ENCODE data around the gene GNPDA1.

Gene GNPDA1

DNA sequence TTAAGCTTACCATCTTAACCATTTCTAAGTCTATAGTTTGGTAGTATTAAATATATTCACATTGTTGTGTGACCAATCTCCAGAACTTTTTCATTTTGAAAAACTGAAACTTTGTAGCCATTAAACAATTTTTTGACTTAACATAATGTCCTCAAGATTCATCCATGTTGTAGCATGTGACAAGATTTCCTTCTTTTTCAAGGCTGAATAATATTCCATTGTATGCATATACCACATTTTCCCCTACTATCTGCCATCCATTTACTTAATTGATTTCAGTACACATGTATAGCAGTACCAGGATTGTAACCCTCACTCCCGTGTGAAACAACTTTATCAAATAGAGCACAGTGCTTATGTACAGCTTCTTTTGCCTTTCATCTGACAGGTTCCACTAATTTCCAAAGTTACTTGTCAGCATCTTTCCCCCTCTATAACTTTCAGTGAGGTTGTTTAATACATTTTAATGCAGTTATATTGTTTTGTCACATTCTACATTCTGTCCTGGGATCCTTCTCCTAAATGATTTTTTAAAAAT is 7.4 kb upstream of the GNPDA1 start:
- DNase-seq, result no peak

DNA sequence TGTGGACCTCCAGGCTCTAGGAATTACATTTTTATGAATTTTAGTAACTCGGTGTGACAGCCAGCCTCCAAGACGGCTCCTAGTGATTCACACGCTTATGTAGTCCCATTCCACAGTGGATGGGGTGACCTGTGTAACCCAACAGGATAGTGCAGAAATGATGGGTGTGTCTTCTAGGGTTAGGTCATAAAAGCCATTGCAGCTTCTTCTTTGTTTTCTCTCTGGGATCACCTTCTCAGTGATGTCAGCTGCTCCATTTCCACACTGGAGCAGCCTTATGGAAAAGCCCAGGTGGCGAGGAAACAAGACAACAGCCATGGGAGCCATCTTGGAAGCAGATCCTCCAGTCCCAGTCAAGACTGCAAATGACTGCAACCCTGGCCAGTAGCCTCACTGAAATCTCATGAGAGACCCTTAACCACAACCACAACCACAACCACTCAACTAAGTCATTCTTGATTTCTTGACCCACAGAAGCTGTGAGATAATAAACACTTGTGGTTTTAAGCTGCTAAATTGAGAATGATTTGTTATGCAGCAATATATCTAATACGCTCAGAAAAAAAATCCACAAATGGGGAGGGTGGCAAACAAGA is 5.1 kb upstream of the GNPDA1 start:
- DNase-seq, result no peak

DNA sequence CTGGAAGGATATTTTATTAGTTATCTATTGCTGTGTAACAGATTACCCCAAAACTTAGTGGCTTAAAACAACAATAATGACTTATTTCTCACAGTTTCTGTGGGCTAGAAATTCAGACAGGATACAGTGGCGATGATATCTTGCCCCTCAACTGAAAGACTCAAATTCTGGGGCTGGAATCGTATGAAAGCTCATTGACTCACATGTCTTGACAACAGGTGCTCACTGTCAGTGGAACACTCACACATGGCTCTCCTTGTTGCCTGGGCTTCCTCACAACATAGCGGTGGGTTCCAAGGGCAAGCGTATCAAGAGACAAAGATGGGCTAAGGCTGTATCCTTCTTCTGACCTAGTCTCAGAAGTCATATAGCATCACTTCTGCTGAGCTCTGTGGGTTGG is 3.7 kb upstream of the GNPDA1 start:
- DNase-seq, result no peak

DNA sequence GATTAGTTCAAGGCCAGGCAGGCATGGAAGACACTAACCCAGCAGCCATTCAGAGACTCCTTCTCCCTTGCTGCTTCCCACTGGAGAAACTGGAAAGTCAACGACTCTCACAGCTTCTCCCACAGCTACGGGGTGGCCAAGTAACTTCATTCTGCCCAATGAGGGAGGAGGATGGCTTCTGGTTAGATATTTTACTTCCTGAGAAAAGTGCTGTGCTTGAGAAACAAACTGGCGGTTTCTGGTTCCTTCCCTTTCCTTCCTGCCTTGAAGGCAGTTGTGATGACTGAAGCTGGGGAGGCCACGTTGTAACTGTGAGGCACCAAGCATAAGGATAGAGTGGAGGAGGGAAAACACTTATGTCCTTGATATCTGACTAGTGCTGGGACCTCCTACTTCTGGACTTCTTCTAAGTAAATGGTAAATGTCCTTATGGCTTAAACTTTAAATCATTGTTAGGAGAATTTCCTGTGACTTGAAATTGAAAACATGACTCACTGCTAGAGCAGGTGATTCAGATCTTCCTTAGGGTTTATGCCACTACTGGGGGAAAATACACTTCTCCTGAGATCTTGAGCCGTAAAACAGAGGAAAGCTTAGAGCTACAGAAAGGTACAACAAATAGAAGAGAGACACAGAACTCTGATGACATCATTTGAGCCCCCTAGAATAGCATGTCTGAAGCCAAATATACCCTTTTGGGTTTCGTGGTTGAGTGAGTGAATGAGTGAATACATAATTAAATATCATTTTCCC is 3.1 kb upstream of the GNPDA1 start:
- no peak for DNase-seq

DNA sequence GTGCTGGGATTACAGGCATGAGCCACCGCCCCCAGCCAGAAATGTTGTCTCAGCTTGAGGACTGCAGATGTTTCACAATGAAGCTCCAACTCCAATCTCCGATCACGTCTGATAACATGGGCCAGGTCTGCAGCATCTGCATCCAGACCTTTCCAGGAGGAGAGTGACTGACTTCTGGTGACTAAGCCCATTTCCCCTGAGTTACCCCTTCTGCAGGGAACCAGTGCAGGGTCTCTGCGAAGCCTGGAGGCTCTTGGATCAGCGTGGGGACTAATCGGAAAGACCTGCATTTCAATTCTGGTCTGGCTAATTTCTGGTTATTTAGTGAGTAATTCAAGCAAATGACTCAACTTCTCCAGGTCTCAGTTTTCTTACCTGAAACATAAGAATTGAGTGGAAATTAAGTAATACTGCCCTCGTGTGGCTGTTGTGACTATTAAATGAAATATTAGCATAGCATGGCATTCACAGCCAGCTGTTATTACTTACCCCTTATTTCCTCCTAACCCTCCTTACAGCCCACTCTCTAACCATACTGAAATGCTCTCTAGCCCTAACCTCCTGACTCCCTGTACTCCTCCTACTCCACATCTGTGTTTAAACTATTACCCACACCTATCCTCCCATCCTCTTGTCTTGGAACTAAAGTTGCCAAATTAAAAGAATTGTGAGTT is 2.2 kb upstream of the GNPDA1 start:
- no peak for DNase-seq

DNA sequence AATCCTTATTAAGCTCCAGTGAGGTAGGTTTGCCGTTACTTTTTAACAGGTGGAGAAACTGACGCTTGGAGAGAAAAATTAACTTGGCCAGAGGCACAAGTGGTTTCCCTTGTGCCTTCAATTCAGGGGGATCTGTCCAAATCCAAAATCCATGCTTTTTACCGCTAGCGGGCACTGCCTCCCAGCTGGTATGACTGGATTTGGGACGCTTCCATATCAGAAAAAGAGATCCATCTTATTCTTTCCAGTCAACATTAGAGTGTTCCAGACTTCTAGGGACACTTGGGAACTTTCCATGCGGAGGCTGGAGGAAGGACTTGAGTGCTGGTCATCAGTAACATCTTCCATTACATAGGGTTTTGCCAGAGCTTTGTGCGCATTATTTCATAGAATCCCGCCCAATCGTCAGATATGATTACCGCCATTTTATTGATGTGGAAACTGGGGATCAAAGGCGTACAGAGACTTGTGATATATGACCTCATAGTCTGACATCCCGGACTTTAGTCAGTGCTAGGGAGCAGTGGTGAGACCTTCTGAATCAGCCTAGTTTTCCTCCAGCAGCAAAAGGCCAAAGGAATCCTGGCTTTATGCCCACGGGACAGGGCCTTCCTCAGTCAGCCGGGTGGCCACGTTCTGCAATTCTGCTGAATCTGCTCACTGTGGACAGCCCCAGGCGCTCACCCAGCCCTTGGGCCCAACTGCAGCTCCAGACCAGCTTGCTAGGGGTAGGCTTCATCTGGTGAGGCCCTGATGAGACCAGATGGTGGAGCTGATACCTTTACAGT is 1.1 kb upstream of the GNPDA1 start:
- no peak for DNase-seq

DNA sequence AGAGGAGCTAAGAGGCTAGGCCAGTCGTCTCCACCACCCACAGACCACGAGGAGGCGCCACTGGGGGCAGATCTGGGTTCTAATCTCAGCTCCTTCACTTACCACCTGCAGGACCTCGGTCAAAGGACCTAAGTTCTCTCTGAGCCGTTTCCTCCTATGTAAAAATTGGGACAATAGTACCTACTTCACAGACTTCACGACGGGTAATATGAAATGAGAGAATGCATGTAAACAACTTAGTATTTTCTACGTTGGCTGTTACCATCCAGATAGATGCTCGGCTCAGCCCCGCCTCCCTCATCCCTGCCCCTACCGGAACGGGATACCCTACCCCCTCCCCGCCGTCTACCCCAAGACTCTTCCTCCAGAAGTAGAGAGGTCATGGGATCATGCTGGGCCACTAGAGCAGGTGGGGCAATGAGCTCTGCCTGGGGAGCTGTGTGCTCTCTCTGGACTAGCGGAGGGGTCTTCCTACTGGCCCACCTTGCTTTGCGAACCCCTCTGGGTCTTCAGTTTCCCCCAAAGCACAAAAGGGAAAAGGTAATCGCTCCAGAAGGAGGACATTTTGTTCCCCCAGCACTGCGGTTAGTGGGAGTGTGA is 541 bp downstream of the GNPDA1 start:
- DNase-seq, result no peak

DNA sequence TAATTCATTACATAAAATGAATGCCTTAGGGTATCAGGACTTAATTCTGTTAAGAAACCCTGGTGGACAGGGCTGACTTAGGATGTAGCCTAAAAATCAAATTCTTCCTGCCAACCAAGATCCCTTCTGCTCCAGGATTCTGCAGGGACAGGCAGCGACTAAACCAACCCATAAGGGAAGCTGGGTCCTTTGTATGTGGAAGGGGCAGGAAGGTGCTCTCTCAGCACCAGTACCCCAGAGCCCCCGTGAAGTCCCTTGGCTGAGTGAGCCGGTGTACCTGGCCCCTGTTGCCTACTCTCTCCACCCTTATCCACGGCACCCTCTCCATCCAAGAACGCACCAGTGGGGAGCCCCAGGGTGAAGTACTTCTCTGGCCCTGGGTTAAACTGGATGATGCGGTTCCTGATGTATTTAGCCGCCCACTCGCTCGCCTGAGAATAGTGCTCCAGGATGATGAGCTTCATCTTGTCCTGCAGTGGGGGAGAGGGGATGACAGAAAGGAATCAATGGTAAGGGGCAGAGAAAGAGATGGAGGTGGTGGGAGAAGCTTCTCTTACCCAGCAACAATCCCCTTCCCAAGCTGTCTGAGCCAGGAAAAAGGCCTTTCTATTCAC is 1.1 kb downstream of the GNPDA1 start:
- DNase-seq, result no peak

DNA sequence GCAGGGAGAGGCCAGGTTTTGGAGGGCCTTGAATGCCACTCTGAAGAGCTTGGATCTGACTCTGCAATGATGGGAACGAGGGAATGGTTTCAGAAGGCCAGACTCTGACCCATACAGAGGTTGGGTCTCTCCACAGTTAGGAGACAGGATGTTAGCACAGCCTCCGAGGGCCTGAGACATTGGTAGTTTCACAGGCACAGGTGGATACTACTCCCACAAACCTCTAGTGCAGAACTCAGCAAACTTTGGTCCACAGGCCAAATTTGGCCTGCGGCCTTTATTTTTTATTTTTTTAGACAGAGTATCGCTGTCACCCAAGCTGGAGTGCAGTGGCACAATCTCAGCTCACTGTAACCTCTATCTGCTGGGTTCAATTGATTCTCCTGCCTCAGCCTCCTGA is 2.9 kb downstream of the GNPDA1 start:
- no peak for DNase-seq

DNA sequence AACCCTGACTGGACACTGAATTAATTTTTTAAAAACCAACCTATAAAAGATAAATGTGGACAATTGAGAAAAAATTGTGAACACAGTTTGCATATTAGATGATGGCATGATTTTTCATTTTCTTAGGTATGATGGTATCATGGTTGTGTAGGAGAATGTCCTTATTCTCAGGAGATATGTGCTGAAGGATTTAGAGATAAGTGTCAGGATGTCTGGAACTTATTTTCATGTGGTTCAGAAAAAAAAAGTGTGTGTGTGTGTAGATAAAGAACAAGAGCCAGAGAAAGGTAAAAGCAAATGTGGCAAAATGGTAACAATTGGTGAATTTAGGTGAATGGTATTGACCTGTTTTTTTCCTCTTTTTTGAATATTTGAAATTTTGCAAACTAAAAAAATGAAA is 4.0 kb downstream of the GNPDA1 start:
- no peak for DNase-seq

DNA sequence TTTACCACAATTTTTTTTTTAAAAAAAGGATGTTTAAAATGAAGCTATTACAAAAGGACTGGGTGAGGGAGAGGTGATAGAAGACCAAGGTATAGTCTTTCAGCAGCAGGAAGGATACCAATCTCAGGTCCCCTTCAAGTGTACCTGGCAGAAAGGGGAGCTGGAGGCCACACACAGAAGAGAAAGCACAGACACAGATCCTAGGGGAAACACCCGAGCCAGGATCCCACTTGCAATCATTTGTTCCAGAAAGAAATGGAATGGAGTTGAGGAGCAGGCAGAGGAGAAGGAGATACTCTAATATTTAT is 5.6 kb downstream of the GNPDA1 start:
- DNase-seq, result no peak

DNA sequence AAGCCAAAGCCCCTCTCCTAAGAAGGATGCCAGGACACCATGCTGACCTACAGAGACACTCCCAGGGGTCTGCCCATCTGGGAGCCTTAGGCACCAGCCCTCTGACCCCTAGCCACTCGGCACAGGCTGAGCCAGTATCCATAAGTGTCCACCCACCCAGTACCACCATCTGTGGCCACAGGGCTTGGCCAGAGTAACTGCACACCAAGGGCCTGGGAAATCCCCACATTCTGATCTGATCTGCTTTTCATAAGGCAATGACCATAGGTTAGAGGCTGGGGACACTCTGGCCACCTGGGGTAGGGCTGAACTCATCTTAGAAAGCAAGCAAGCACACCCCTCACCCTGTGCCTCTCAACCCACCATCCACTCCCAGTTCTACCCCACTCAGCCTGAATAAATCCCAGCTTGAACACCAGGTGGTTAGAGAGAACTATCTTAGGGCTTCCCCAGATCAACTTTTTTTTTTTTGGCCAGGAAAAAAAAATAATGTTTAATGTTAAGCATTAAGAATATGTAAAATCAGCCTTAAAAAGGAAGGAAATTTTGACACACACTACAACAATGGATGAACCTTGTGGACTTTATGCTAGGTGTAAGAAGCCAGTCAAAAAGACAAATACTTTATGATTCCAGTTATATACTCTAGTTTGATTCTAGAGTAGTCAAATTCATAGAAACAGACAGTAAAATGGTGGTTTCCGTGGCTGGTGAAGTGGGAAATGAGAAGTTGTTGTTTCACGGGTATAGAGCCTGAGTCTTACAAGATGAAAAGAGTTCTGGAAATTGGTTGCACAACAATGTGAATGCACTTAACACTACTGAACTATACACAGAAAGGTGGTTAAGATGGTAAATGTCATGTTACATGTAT is 6.2 kb downstream of the GNPDA1 start:
- DNase-seq, result no peak

DNA sequence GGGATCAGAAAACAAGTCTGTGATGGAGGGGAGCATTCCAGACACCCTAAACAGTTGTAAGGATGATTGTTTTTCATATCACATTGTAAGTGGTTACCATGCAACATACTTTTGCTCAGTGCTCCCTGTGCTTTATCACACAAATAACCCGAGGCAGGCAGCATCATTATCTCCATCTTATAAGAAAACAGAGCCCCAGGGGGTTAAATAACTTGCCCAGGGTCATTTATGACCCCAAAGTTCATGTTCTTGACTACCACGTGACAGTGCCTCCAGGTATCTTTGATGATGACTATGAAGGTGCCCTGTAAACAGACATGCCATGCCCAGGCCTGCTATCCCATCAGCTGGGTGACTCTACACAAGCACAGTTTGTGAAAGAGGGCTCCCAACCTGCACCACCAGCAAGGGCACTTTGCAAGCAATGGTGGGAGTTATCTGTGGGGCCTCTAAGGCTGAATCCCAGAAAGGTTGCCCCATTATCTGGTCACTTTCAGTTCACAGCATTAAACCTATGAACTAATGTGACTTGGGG is 9.5 kb downstream of the GNPDA1 start:
- no peak for DNase-seq

DNA sequence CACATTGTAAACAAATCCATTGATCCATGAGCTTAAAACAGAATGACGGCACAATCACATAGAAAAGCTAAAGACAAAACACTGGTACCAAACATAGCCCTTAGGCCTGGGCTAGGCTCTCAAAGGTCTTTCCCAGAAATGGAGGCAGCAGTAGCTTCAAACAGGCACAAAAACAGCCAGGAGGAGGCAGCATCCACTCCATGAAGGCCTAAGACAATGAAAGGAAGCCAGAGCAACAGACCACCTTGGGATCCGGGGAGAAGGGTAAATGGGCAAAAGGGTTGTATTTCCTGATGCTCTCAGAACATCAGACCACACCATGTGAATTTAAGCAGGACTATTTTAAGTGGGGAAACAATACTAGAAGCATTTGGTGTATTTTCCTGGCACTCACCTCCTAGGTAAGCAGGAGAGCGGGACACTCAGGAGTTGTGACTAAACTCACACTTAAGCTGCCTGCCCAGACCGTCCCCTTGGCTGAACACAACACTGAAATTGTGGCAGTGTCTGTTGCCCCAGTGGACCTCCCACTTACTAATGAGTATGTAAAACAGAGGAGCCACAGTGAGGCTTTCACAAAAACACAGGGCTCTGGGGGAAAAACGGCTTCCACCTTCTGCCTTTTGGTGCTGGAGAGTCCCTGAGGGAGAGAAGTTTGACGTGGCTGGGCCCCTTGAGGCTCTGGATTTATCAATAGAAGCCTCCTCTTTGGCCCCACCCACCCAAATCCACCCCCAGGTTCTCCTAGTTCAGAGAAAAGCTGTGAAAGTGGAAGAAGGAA is 11.9 kb downstream of the GNPDA1 start:
- no peak for DNase-seq

DNA sequence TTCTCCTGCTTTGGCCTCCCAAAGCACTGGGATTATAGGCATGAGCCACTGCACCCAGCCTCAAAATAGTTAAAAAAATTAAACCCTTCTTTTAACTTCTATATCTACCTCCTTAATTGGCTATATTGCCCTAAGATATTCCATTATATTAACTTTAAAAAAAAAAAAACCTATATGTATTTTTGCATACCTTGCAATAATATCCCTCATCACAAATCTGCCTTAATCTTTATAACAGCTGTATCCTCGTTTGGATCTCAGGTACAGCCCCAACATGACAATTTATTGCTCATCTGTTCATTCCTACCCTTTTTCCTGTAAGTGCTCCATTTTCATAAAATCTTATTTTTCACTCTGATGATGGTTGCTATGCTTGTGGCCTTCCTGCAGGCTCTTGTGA is 12.7 kb downstream of the GNPDA1 start:
- DNase-seq, result no peak

DNA sequence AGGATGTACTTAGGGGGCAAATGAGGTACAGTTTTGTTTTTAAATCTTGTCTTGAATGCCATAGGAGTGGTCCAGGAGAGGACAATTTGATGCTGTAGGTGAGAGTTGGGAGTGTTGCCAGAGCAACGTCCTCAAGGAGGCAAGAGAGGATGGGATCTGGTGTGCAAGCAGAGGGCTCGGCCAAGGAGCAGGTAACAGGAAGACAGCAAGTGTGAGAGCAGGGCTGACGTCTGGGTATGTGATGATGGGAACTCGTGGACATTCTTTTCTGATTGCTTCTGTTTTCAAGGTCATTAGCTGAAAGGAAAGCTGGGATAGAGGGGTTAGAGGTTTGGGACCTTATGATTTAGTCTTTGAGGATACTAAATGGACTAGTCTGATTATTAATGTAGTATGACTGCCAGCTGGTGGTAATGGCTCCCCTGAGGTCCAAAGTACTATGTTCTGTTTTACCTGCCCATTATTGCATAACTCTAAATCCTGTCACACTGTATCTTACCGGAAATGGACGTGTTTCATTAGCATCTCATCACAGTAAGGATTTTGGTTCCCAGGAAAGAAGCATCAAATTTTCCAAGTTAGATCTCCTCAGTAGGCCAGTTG is 15.4 kb downstream of the GNPDA1 start:
- no peak for DNase-seq

DNA sequence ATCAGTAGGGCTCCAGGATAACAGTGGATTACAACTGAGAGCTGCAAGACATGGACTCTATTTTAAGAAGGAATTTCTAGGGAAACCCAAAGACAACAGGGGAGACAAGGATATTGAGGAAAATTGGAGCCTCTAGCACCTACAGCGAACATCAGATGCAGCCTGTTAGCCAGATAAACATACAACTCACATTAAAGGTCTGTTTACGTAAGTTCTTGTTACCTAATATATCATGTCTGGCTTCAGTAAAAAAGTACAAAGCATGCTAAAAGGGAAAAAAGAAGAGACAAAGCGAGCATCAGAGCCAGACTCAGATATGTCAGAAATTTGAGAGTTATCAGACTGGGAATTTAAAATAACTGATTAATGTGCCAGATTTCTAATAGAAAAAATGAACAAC is 17.2 kb downstream of the GNPDA1 start:
- no peak for DNase-seq

DNA sequence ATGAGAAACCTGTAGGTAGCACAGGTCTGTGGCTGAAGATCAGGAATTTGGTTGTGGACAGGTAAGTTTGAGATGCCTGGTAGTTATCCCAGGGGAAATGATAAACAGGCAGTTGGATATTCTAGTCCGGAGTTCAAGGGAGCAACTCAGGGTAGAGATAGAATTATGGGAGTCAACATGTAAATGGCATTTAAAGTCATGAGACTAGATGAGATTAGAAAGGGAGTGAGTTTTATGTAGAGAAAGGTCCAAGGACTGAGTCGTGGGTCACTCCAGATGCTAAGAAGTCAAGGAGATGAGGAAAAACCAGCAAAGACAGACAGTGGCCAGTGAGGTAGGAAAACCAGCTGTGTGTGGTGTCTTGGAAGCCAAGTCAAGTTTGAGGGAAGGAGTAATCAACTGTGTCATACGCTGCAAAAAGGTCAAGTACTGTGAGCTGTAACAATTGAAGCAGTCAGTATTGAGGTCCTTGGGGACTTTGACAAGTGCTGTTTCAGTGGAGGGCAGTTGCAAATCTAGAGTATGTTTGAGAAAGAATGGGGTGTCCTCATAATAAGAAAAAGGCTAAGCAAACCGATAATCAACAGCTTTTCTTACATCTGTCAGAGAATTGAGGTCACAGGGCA is 18.2 kb downstream of the GNPDA1 start:
- no peak for DNase-seq

DNA sequence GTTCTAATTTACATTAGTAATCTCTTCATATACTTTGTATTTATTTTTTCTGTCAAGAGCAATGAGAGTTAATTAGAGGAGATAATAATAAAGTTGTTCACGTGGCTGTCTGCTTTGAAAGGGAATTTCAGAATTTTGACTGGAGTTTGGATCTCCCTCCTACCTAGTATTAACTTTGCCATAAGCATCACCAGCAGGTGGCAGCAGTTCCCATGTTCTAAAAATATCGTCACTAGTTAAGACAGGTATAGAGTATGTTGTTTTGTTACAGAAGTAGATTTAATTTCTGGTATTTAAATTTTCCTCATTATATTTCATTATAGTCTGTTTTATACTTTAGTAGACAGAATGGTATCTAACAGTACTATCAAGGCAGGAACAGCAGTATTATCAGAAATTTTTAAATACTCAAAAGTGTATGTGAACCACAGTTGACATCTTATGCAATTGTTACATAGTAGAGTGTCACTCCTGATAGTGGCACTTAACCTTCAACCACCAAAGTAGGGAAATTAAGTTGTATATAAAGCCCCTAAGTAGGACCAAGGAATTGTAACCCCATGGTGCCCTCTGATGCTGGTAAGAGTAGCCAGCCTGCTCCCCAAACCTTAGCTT is 20.4 kb downstream of the GNPDA1 start:
- DNase-seq, result no peak
